ENCODE measurements around the gene SLC13A3.

- TF ChIP-seq CTCF (conservative IDR thresholded peaks at IDR 0.05) (no peak), ZFX (IDR thresholded peaks at IDR 0.05) (no peak)
Measured at GRCh38 chr20:46606817-46607190, 44.5 kb downstream of the SLC13A3 start.

Measured in C4-2B (cell line).